Stimulated activated naive CD8-positive, alpha-beta T cell treated with anti-CD3 and anti-CD28 coated beads, Interleukin-15, Interleukin-2, amounts not matched to agents 100 ng/mL and 50 ng/mL, for 24 hours (primary cell): ENCODE results near the gene DACH1.

Experiments used
- H3K27ac Mint-ChIP-seq: one replicate; pipeline ENCODE4 v1.8.0; 2021; ENCODE audit warnings: mild to moderate bottlenecking, mixed read lengths
- H3K27me3 Mint-ChIP-seq: one replicate; pipeline ENCODE4 v1.8.0; 2021; ENCODE audit warnings: mixed read lengths
- H3K36me3 Mint-ChIP-seq: one replicate; pipeline ENCODE4 v1.8.0; 2021; ENCODE audit warnings: low read depth, mixed read lengths
- H3K4me1 Mint-ChIP-seq: one replicate; pipeline ENCODE4 v1.8.0; 2021; ENCODE audit warnings: low read depth, mixed read lengths
- H3K4me3 Mint-ChIP-seq: one replicate; pipeline ENCODE4 v1.8.0; 2021; ENCODE audit warnings: mild to moderate bottlenecking, mixed read lengths
- H3K9me3 Mint-ChIP-seq: one replicate; pipeline ENCODE4 v1.8.0; 2021; ENCODE audit warnings: mixed read lengths

Gene DACH1

GRCh38 chr13:71609271-71609670 lies 257.7 kb downstream of the DACH1 start:
- Mint-ChIP-seq H3K4me3 (no peak overlapping the region), H3K36me3 (no peaks in the 10 kb centered on the region), H3K4me1 (peaks cover 13% of the 10 kb centered on the region), H3K27me3 (no peaks in the 10 kb centered on the region), H3K9me3 (no peaks in the 10 kb centered on the region), H3K27ac (no peak overlapping the region)

GRCh38 chr13:71607575-71607974 lies 259.4 kb downstream of the DACH1 start:
- Mint-ChIP-seq H3K9me3 (no peaks in the 10 kb centered on the region), H3K4me3 (no peak overlapping the region), H3K36me3 (no peaks in the 10 kb centered on the region), H3K27me3 (no peaks in the 10 kb centered on the region), H3K27ac (no peak overlapping the region), H3K4me1 (peaks cover 6% of the 10 kb centered on the region)

GRCh38 chr13:71606818-71607217 lies 260.2 kb downstream of the DACH1 start:
- H3K27me3 Mint-ChIP-seq = no peaks in the 10 kb centered on the region
- H3K4me3 Mint-ChIP-seq = no peak overlapping the region
- no peak overlapping the region for H3K27ac Mint-ChIP-seq
- peaks cover 6% of the 10 kb centered on the region for H3K4me1 Mint-ChIP-seq
- no peaks in the 10 kb centered on the region for H3K36me3 Mint-ChIP-seq
- no peaks in the 10 kb centered on the region for H3K9me3 Mint-ChIP-seq

GRCh38 chr13:71605744-71606143 lies 261.3 kb downstream of the DACH1 start:
- H3K36me3 Mint-ChIP-seq = no peaks in the 10 kb centered on the region
- no peaks in the 10 kb centered on the region for H3K9me3 Mint-ChIP-seq
- peaks cover under 1% of the 10 kb centered on the region for H3K4me1 Mint-ChIP-seq
- no peak overlapping the region for H3K27ac Mint-ChIP-seq
- no peaks in the 10 kb centered on the region for H3K27me3 Mint-ChIP-seq
- H3K4me3 Mint-ChIP-seq = no peak overlapping the region

GRCh38 chr13:71603255-71603654 lies 263.7 kb downstream of the DACH1 start:
- Mint-ChIP-seq H3K4me3 (no peak overlapping the region), H3K36me3 (no peaks in the 10 kb centered on the region), H3K27me3 (no peaks in the 10 kb centered on the region), H3K4me1 (no peaks in the 10 kb centered on the region), H3K27ac (no peak overlapping the region), H3K9me3 (no peaks in the 10 kb centered on the region)

GRCh38 chr13:71602344-71602743 lies 264.7 kb downstream of the DACH1 start:
- Mint-ChIP-seq H3K27me3 (no peaks in the 10 kb centered on the region), H3K4me1 (no peaks in the 10 kb centered on the region), H3K4me3 (no peak overlapping the region), H3K9me3 (no peaks in the 10 kb centered on the region), H3K36me3 (no peaks in the 10 kb centered on the region), H3K27ac (no peak overlapping the region)

- H3K27me3 Mint-ChIP-seq = no peaks in the 10 kb centered on the region
- H3K9me3 Mint-ChIP-seq = no peaks in the 10 kb centered on the region
- no peak overlapping the region for H3K4me3 Mint-ChIP-seq
- no peak overlapping the region for H3K27ac Mint-ChIP-seq
- H3K36me3 Mint-ChIP-seq = no peaks in the 10 kb centered on the region
- H3K4me1 Mint-ChIP-seq = no peaks in the 10 kb centered on the region
Measured at GRCh38 chr13:71597150-71597549, 269.9 kb downstream of the DACH1 start.

GRCh38 chr13:71596116-71596515 lies 270.9 kb downstream of the DACH1 start:
- Mint-ChIP-seq H3K9me3 (no peaks in the 10 kb centered on the region), H3K4me3 (no peak overlapping the region), H3K27me3 (no peaks in the 10 kb centered on the region), H3K36me3 (no peaks in the 10 kb centered on the region), H3K27ac (no peak overlapping the region), H3K4me1 (no peaks in the 10 kb centered on the region)

- H3K27ac Mint-ChIP-seq = no peak overlapping the region
- H3K36me3 Mint-ChIP-seq = no peaks in the 10 kb centered on the region
- no peaks in the 10 kb centered on the region for H3K4me1 Mint-ChIP-seq
- H3K9me3 Mint-ChIP-seq = no peaks in the 10 kb centered on the region
- H3K27me3 Mint-ChIP-seq = no peaks in the 10 kb centered on the region
- no peak overlapping the region for H3K4me3 Mint-ChIP-seq
Measured at GRCh38 chr13:71593566-71593965, 273.4 kb downstream of the DACH1 start.

- Mint-ChIP-seq H3K36me3 (no peaks in the 10 kb centered on the region), H3K9me3 (no peaks in the 10 kb centered on the region), H3K27me3 (no peaks in the 10 kb centered on the region), H3K4me3 (no peak overlapping the region), H3K4me1 (no peaks in the 10 kb centered on the region), H3K27ac (no peak overlapping the region)
Measured at GRCh38 chr13:71591374-71591773, 275.6 kb downstream of the DACH1 start.

GRCh38 chr13:71590654-71591148 lies 276.3 kb downstream of the DACH1 start:
- no peak overlapping the region for H3K27ac Mint-ChIP-seq
- no peak overlapping the region for H3K4me3 Mint-ChIP-seq
- no peaks in the 10 kb centered on the region for H3K9me3 Mint-ChIP-seq
- no peaks in the 10 kb centered on the region for H3K36me3 Mint-ChIP-seq
- H3K4me1 Mint-ChIP-seq = no peaks in the 10 kb centered on the region
- H3K27me3 Mint-ChIP-seq = no peaks in the 10 kb centered on the region

- Mint-ChIP-seq H3K27ac (no peak overlapping the region), H3K4me1 (no peaks in the 10 kb centered on the region), H3K36me3 (no peaks in the 10 kb centered on the region), H3K4me3 (no peak overlapping the region), H3K27me3 (no peaks in the 10 kb centered on the region), H3K9me3 (no peaks in the 10 kb centered on the region)
Measured at GRCh38 chr13:71589032-71589431, 278.0 kb downstream of the DACH1 start.

GRCh38 chr13:71587817-71588216 lies 279.2 kb downstream of the DACH1 start:
- Mint-ChIP-seq H3K36me3 (no peaks in the 10 kb centered on the region), H3K9me3 (no peaks in the 10 kb centered on the region), H3K27me3 (no peaks in the 10 kb centered on the region), H3K27ac (no peak overlapping the region), H3K4me3 (no peak overlapping the region), H3K4me1 (no peaks in the 10 kb centered on the region)

- Mint-ChIP-seq H3K4me1 (no peaks in the 10 kb centered on the region), H3K36me3 (no peaks in the 10 kb centered on the region), H3K27ac (no peak overlapping the region), H3K9me3 (no peaks in the 10 kb centered on the region), H3K27me3 (no peaks in the 10 kb centered on the region), H3K4me3 (no peak overlapping the region)
Measured at GRCh38 chr13:71587193-71587592, 279.8 kb downstream of the DACH1 start.

GRCh38 chr13:71583581-71583980 lies 283.4 kb downstream of the DACH1 start:
- H3K9me3 Mint-ChIP-seq = no peaks in the 10 kb centered on the region
- H3K36me3 Mint-ChIP-seq = no peaks in the 10 kb centered on the region
- no peaks in the 10 kb centered on the region for H3K4me1 Mint-ChIP-seq
- H3K4me3 Mint-ChIP-seq = no peak overlapping the region
- H3K27ac Mint-ChIP-seq = no peak overlapping the region
- H3K27me3 Mint-ChIP-seq = no peaks in the 10 kb centered on the region

GRCh38 chr13:71580614-71581013 lies 286.4 kb downstream of the DACH1 start:
- Mint-ChIP-seq H3K9me3 (no peaks in the 10 kb centered on the region), H3K27me3 (no peaks in the 10 kb centered on the region), H3K36me3 (no peaks in the 10 kb centered on the region), H3K4me1 (no peaks in the 10 kb centered on the region), H3K4me3 (no peak overlapping the region), H3K27ac (no peak overlapping the region)
